Measurements from ENCODE around the gene PGRMC2.

Gene PGRMC2

DNA sequence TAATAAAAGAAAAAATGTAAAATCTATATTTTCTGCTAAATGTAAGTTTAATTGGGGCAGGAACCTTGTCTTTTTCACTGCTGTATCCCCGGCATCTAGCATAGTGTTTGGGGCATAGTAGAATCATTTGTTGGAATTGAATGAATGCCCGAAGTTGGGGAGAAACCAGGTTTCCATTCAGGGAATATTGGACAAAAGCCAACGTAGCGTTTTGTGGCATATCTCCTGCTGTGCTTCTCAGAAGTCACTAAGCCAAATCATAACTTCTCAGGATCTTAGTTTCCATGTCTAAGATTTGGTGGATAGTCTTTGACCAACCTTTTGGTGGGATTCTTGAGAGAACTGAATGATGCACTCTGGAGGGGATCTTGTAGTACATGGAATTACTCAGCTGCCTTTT lies 42.0 kb upstream of the PGRMC2 start:
- DNase-seq: no peak
- TF ChIP-seq, protein P1, sequence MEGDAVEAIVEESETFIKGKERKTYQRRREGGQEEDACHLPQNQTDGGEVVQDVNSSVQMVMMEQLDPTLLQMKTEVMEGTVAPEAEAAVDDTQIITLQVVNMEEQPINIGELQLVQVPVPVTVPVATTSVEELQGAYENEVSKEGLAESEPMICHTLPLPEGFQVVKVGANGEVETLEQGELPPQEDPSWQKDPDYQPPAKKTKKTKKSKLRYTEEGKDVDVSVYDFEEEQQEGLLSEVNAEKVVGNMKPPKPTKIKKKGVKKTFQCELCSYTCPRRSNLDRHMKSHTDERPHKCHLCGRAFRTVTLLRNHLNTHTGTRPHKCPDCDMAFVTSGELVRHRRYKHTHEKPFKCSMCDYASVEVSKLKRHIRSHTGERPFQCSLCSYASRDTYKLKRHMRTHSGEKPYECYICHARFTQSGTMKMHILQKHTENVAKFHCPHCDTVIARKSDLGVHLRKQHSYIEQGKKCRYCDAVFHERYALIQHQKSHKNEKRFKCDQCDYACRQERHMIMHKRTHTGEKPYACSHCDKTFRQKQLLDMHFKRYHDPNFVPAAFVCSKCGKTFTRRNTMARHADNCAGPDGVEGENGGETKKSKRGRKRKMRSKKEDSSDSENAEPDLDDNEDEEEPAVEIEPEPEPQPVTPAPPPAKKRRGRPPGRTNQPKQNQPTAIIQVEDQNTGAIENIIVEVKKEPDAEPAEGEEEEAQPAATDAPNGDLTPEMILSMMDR (IDR thresholded peaks at IDR 0.05): no peak
- H3K27ac Mint-ChIP-seq: no peak overlapping the region
- no peak overlapping the region for H3K4me3 Mint-ChIP-seq
- H3K4me1 Mint-ChIP-seq: peaks cover 11% of the 10 kb centered on the region
- H3K36me3 Mint-ChIP-seq (ENCODE audit: low read depth): peaks cover 3% of the 10 kb centered on the region
- H3K9me3 Mint-ChIP-seq: no peaks in the 10 kb centered on the region
- H3K27me3 Mint-ChIP-seq (ENCODE audit: low read depth, poor library complexity): no peaks in the 10 kb centered on the region

DNA sequence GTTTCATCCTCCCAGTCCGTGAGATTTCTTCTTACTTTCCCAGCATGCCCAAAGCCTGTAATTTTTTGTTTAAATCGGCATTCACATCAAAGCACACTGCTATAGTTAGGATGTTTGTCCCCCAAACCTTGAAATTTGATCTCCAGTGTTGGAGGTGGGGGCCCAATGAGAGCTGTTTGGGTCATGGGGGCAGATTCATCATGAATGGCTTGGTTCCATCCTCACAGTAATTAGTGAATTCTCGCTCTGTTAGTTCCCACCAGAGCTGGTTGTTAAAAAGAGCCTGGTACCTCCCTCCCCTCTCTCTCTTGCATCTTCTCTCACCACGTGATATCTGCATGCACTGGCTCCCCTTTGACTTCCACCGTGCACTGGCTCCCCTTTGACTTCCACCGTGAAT lies 40.5 kb upstream of the PGRMC2 start:
- H3K36me3 Mint-ChIP-seq (ENCODE audit: low read depth): peaks cover 3% of the 10 kb centered on the region
- TF ChIP-seq, protein P1 (IDR thresholded peaks at IDR 0.05): no peak
- H3K4me1 Mint-ChIP-seq: peaks cover 11% of the 10 kb centered on the region
- no peak for DNase-seq
- no peak overlapping the region for H3K4me3 Mint-ChIP-seq
- H3K27me3 Mint-ChIP-seq (ENCODE audit: low read depth, poor library complexity): no peaks in the 10 kb centered on the region
- H3K27ac Mint-ChIP-seq: no peak overlapping the region
- H3K9me3 Mint-ChIP-seq: no peaks in the 10 kb centered on the region

DNA sequence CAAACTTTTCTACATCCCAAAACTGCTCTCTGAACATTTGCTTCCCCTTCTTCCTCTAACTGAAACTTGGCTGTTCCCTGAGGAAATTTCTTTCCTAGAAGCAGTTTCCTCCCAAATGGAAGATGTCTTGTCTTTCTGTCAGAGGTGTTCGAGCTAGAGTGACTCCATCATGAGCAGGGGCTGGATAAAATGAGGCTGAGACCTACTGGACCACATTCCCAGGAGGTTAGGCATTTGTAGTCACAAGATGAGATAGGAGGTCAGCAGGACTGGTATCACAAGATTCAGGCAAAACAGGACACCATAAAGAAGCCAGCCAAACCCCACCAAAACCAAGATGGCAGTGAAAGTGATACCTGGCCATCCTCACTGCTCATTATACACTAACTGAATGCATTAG lies 35.8 kb upstream of the PGRMC2 start:
- Mint-ChIP-seq H3K9me3 (no peaks in the 10 kb centered on the region), H3K4me3 (no peak overlapping the region), H3K27me3 (ENCODE audit: low read depth, poor library complexity) (no peaks in the 10 kb centered on the region), H3K4me1 (peaks cover 9% of the 10 kb centered on the region), H3K36me3 (ENCODE audit: low read depth) (peaks cover 3% of the 10 kb centered on the region), H3K27ac (no peak overlapping the region)
- DNase-seq: no peak
- TF ChIP-seq, protein P1 (IDR thresholded peaks at IDR 0.05): no peak

DNA sequence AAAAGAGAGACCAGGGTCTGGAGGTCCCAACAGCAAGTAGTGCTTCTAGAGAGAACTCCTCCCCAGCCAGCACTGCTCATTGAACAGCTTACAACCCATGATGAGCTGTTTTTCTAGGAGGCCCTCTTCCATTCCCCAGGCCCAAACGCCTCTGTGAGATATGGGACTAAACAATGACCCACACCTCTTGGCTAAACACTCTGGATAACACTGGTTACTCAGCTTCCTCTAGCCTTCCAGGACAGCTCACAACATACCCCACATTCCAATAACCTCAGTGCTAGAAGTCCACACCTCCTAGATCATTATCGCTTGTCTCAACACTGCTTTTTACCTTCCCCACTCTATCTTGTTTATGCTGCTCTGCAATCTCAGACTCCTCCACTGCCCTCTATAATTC lies 35.4 kb upstream of the PGRMC2 start:
- TF ChIP-seq, protein P1 (IDR thresholded peaks at IDR 0.05): no peak
- no peaks in the 10 kb centered on the region for H3K9me3 Mint-ChIP-seq
- H3K27me3 Mint-ChIP-seq (ENCODE audit: low read depth, poor library complexity): no peaks in the 10 kb centered on the region
- H3K4me1 Mint-ChIP-seq: peaks cover 5% of the 10 kb centered on the region
- H3K4me3 Mint-ChIP-seq: no peak overlapping the region
- H3K27ac Mint-ChIP-seq: no peak overlapping the region
- no peak for DNase-seq
- H3K36me3 Mint-ChIP-seq (ENCODE audit: low read depth): peaks cover 3% of the 10 kb centered on the region

DNA sequence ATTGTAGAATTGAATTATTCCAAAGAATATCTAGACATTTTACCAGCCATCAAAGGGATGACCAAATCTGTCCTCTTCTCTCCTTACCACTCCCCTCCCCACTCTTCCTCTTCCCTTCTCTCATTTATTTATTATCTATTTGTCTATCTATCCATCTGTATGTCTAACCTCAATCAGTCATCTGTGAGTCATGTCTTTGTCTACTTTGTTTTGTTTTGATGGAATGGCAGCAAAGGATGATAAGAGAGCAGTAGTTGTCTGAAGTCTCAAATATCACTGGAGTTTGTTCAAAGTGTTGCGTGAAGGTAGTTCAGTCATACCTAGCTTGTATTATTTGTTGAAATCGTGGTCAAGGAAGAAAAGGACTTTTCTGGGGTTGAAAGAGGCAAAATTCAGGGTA lies 34.7 kb upstream of the PGRMC2 start:
- Mint-ChIP-seq H3K4me3 (no peak overlapping the region), H3K36me3 (ENCODE audit: low read depth) (peaks cover 5% of the 10 kb centered on the region), H3K27ac (no peak overlapping the region), H3K9me3 (no peaks in the 10 kb centered on the region), H3K4me1 (no peaks in the 10 kb centered on the region), H3K27me3 (ENCODE audit: low read depth, poor library complexity) (no peaks in the 10 kb centered on the region)
- TF ChIP-seq, protein P1 (IDR thresholded peaks at IDR 0.05): no peak
- DNase-seq: no peak

DNA sequence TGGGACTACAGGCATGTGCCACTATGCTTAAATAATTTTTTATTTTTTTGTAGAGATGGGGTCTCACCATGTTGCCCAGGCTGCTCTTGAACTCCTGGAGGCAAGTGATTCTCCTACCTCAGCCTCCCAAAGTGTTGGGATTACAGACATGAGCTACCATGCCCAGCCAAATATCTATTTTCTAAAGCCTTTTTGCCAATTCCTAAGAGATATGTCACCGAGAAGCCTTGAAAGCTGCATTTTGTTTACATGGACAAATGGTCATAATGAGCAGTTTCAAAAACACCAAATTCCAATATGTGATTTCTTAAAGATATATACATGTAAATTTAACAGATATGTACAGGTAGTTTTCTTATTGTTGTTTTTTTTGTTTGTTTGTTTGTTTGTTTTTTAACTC lies 33.0 kb upstream of the PGRMC2 start:
- DNase-seq: no peak
- Mint-ChIP-seq H3K36me3 (ENCODE audit: low read depth) (peaks cover 9% of the 10 kb centered on the region), H3K27ac (no peak overlapping the region), H3K4me3 (no peak overlapping the region), H3K27me3 (ENCODE audit: low read depth, poor library complexity) (no peaks in the 10 kb centered on the region), H3K9me3 (no peaks in the 10 kb centered on the region), H3K4me1 (no peaks in the 10 kb centered on the region)
- TF ChIP-seq, protein P1 (IDR thresholded peaks at IDR 0.05): no peak

All from nephron progenitor cell (in vitro differentiated cells).